Activated CD4-positive, alpha-beta T cell treated with anti-CD3 and anti-CD28 coated beads, Interleukin-2, amount 10 ng/mL, durations not matched to agents 24 days and 14 days (primary cell): ENCODE results near the gene LTBP4. TPM values are rescaled to one million over a fixed set of nuclear protein-coding genes. Genes with fewer than 3 reads are reported as not detected.
"Not testable (repeated sequence)": the region's sequence is repeated elsewhere in the genome, so short reads cannot be mapped to it uniquely, and the experiment has no call there.

ENCODE experiments used
- DNase-seq: peaks from one replicate; pipeline ENCODE4 v3.0.0; 2022
- H3K27ac Mint-ChIP-seq: one replicate; pipeline ENCODE4 v1.8.0; 2022; ENCODE audit warnings: mild to moderate bottlenecking, mixed read lengths
- H3K27me3 Mint-ChIP-seq: one replicate; pipeline ENCODE4 v1.8.0; 2022; ENCODE audit warnings: mixed read lengths
- H3K36me3 Mint-ChIP-seq: one replicate; pipeline ENCODE4 v1.8.0; 2022; ENCODE audit warnings: low read depth, mild to moderate bottlenecking, mixed read lengths
- H3K4me1 Mint-ChIP-seq: one replicate; pipeline ENCODE4 v1.8.0; 2021; ENCODE audit warnings: mixed read lengths
- H3K4me3 Mint-ChIP-seq: one replicate; pipeline ENCODE4 v1.8.0; 2022; ENCODE audit warnings: mild to moderate bottlenecking, moderate library complexity, mixed read lengths
- H3K9me3 Mint-ChIP-seq: one replicate; pipeline ENCODE4 v1.8.0; 2021; ENCODE audit warnings: mixed read lengths
- intact Hi-C: fragments of 100-400 bp; cut with micrococcal nuclease; formaldehyde crosslinking; loops from one replicate; pipeline ENCODE4 v1.15.1; 2023
- total RNA-seq: library from RNA; stranded (reverse); gene quantifications from 2 replicates; pipeline ENCODE4 v1.2.3, GENCODE V29; 2022

LTBP4 gene
- total RNA-seq, 1 donor from 2014 or later: 126 TPM

DNA sequence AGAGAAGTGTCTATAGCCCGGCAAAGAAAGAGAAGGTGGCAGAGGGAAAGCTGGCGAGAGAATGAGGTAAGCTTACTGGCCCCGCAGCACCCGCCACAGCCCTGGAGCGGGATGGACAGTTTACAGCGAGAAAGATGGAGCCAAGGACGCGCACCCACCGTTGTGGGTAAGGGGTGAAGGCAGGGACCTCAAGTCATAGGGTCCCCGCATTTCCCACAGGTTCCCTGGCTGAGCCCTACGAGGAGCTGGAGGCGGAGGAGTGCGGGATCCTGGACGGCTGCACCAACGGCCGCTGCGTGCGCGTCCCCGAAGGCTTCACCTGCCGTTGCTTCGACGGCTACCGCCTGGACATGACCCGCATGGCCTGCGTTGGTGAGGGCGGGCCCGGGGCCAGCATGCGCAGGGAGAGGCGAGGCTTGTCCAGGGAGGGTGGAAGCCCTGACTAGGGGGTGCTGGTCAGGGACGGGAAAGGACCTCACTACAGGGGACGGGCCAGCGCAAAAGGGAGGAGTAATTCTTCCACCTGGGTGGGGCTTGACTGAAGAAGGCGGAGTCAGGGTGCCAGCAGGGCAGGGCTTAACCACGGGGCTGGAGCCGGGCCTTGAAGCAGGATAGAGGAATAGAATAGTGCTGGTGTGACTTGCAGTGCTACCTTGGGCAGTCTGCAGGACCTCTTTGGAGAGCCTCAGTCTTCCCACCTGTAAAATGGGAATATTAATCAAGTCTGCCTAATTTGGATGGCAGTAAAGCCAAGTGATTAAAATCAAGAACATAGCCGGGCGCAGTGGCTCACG is 26.5 kb downstream of the LTBP4 start:
- DNase-seq: no peak
- intact Hi-C loops: no loop called here
- H3K4me3 Mint-ChIP-seq: no peak overlapping the region
- H3K4me1 Mint-ChIP-seq: peaks cover 22% of the 10 kb centered on the region
- peaks cover 41% of the 10 kb centered on the region for H3K36me3 Mint-ChIP-seq
- peak overlapping the region; percentile 60 for H3K27ac Mint-ChIP-seq
- H3K9me3 Mint-ChIP-seq: no peaks in the 10 kb centered on the region
- H3K27me3 Mint-ChIP-seq: no peaks in the 10 kb centered on the region

DNA sequence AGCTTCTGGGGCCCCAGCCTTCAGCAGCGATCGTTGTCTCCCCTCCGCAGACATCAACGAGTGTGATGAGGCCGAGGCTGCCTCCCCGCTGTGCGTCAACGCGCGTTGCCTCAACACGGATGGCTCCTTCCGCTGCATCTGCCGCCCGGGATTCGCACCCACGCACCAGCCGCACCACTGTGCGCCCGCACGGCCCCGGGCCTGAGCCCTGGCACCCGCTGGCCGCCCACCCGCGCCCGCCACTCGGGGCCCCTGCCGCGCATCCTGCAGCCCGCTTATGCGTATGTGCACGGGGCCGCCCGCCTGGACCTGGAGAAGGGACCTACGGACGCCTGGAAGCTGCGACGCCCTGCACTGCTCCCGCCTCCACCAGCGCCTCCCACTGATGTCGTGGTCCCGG is 28.2 kb downstream of the LTBP4 start:
- peaks cover 3% of the 10 kb centered on the region for H3K27me3 Mint-ChIP-seq
- peaks cover 21% of the 10 kb centered on the region for H3K4me1 Mint-ChIP-seq
- no peak for DNase-seq
- no peaks in the 10 kb centered on the region for H3K9me3 Mint-ChIP-seq
- no peak overlapping the region for H3K27ac Mint-ChIP-seq
- intact Hi-C loops: no loop called here
- no peak overlapping the region for H3K4me3 Mint-ChIP-seq
- H3K36me3 Mint-ChIP-seq: peaks cover 29% of the 10 kb centered on the region

DNA sequence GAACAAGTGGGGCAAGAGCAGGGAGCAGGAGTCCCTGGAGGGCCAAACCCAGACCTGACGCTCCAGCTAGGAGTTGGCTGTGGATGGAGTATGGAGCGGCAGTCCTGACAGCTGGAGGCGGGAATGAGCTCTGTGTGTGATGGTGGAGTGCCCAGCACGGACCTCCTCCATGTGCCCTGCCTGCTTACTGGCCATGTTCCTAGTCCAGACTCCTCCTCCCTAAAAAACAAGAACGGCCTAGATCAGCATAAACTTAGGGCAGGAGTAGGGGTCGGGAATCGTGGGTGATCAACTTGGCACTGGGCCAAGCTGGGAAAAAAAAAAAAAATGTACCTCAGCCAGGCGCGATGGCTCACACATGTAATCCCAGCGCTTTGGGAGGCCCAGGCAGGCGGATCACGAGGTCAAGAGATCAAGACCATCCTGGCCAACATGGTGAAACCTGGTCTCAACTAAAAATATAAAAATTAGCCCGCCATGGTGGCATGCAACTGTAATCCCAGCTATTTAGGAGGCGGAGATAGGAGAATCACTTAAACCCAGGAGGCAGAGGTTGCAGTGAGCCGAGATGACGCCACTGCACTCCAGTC is 29.5 kb downstream of the LTBP4 start:
- DNase-seq: no peak
- H3K4me1 Mint-ChIP-seq: peaks cover 18% of the 10 kb centered on the region
- H3K9me3 Mint-ChIP-seq: no peaks in the 10 kb centered on the region
- no peak overlapping the region for H3K27ac Mint-ChIP-seq
- intact Hi-C loops: no loop called here
- H3K27me3 Mint-ChIP-seq: peaks cover 11% of the 10 kb centered on the region
- H3K36me3 Mint-ChIP-seq: peaks cover 20% of the 10 kb centered on the region
- no peak overlapping the region for H3K4me3 Mint-ChIP-seq

GRCh38 chr19:40632311-40633036 is 31.3 kb downstream of the LTBP4 start:
- Mint-ChIP-seq H3K27me3 (peaks cover 12% of the 10 kb centered on the region), H3K4me3 (no peak overlapping the region), H3K9me3 (no peaks in the 10 kb centered on the region), H3K27ac (no peak overlapping the region), H3K4me1 (peaks cover 11% of the 10 kb centered on the region), H3K36me3 (peaks cover 9% of the 10 kb centered on the region)
- no peak for DNase-seq
- intact Hi-C loops: no loop called here

DNA sequence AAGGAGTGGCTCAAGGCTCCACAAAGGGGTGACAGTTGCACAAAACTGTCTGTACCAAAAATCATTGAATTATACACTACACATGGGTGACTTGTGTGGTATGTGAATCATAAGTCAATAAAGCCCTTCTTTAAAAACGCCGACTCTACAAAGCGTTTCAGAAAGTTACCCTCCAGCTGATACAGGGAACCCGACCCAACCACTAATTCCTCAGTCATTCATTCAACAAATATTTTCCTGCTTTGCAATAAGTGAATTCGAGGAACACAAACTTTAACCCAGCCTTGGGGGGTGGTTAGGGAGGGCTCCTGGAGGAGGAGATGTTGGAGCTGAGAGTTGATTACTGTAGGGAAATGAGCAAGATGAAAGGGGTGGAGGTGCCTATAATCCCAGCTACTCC is 32.0 kb downstream of the LTBP4 start:
- peaks cover 9% of the 10 kb centered on the region for H3K36me3 Mint-ChIP-seq
- intact Hi-C loops: no loop called here
- peaks cover 11% of the 10 kb centered on the region for H3K4me1 Mint-ChIP-seq

GRCh38 chr19:40638327-40638726 is 37.2 kb downstream of the LTBP4 start:
- Mint-ChIP-seq H3K36me3 (no peaks in the 10 kb centered on the region), H3K27me3 (peaks cover 12% of the 10 kb centered on the region)

More for the DNA sequence above, 32.0 kb downstream of the LTBP4 start:
- H3K27ac Mint-ChIP-seq: no peak overlapping the region
- no peaks in the 10 kb centered on the region for H3K9me3 Mint-ChIP-seq
- DNase-seq: no peak
- H3K27me3 Mint-ChIP-seq: peaks cover 12% of the 10 kb centered on the region
- no peak overlapping the region for H3K4me3 Mint-ChIP-seq

DNA sequence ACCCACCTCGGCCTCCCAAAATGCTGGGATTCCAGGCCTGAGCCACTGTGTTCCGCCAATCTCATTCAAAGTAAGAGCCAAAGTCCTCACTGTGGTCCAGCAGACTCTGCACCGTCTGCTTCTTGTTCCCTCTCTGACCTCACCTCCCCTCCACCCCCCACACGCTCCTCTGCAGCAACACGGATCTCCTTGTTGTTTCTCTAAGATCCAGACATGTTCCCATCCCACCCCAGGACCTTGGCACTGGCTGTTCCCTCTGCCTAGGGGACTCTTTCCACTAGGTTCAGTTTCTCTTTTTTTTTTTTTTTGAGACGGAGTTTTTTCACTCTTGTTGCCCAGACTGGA is 38.4 kb downstream of the LTBP4 start:
- Mint-ChIP-seq H3K4me3 (no peak overlapping the region), H3K27me3 (peaks cover 8% of the 10 kb centered on the region), H3K27ac (no peak overlapping the region), H3K36me3 (no peaks in the 10 kb centered on the region), H3K4me1 (peaks cover 4% of the 10 kb centered on the region), H3K9me3 (no peaks in the 10 kb centered on the region)
- intact Hi-C loops: no loop called here
- no peak for DNase-seq

More at GRCh38 chr19:40638327-40638726, 37.2 kb downstream of the LTBP4 start:
- Mint-ChIP-seq H3K4me1 (peaks cover 7% of the 10 kb centered on the region), H3K4me3 (no peak overlapping the region), H3K9me3 (no peaks in the 10 kb centered on the region), H3K27ac (no peak overlapping the region)
- no peak for DNase-seq
- intact Hi-C loops: no loop called here

DNA sequence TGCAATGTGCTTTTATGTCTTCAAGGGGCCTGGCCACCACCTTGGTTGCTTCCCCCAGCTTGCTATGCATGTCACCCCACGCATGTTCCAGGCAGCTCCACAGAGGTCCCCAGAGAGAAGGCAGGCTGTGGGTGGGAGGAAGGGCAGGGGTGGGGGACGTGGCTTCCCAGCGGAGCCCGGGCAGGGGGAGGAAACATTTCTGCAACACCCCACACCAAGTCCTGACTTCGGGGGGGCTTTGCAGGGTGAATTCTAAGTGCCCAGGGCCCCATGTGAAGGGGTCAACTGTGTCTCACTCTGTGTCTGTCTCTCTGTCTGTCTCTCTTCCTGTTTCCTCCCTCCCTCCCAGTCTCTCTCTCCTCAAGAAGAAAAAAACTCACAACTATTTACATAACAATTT is 39.6 kb downstream of the LTBP4 start:
- H3K4me1 Mint-ChIP-seq: peaks cover 3% of the 10 kb centered on the region
- H3K9me3 Mint-ChIP-seq: no peaks in the 10 kb centered on the region
- DNase-seq: no peak
- H3K27ac Mint-ChIP-seq: no peak overlapping the region
- H3K4me3 Mint-ChIP-seq: no peak overlapping the region
- intact Hi-C loops: no loop called here
- peaks cover 1% of the 10 kb centered on the region for H3K27me3 Mint-ChIP-seq
- H3K36me3 Mint-ChIP-seq: no peaks in the 10 kb centered on the region

DNA sequence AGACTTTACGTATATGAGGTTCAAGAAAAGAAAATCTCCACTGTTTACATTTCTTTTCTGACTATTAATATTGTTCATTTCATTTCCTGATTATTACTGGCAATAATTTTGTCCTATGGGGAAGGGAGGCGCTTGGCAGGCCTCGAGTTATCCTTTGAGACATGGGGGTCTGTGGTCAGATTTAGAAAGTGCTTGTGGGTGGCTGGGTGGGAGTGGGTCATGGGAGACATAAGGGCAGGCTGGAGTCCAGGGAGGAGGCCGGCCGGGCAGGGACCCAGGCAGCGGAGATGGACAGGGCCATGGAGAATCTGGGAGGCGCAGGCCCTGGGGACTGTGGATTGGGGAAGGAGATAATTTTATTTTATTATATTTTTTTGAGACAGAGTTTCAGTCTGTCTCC is 40.1 kb downstream of the LTBP4 start:
- H3K9me3 Mint-ChIP-seq: no peaks in the 10 kb centered on the region
- no peak overlapping the region for H3K27ac Mint-ChIP-seq
- H3K36me3 Mint-ChIP-seq: no peaks in the 10 kb centered on the region
- DNase-seq: no peak
- H3K27me3 Mint-ChIP-seq: peaks cover 2% of the 10 kb centered on the region
- peaks cover 4% of the 10 kb centered on the region for H3K4me1 Mint-ChIP-seq
- intact Hi-C loops: no loop called here
- no peak overlapping the region for H3K4me3 Mint-ChIP-seq

- Mint-ChIP-seq H3K27ac (no peak overlapping the region), H3K27me3 (peaks cover 6% of the 10 kb centered on the region), H3K9me3 (no peaks in the 10 kb centered on the region), H3K36me3 (no peaks in the 10 kb centered on the region), H3K4me1 (peaks cover 6% of the 10 kb centered on the region), H3K4me3 (no peak overlapping the region)
- DNase-seq: no peak
- intact Hi-C loops: no loop called here
These were observed 41.0 kb downstream of the LTBP4 start for GRCh38 chr19:40642051-40642706.

- Mint-ChIP-seq H3K27ac (no peak overlapping the region), H3K4me3 (no peak overlapping the region), H3K36me3 (no peaks in the 10 kb centered on the region), H3K9me3 (no peaks in the 10 kb centered on the region), H3K27me3 (peaks cover 6% of the 10 kb centered on the region), H3K4me1 (peaks cover 6% of the 10 kb centered on the region)
- intact Hi-C loops: no loop called here
- no peak for DNase-seq
These were observed 41.7 kb downstream of the LTBP4 start for GRCh38 chr19:40642757-40643305.

DNA sequence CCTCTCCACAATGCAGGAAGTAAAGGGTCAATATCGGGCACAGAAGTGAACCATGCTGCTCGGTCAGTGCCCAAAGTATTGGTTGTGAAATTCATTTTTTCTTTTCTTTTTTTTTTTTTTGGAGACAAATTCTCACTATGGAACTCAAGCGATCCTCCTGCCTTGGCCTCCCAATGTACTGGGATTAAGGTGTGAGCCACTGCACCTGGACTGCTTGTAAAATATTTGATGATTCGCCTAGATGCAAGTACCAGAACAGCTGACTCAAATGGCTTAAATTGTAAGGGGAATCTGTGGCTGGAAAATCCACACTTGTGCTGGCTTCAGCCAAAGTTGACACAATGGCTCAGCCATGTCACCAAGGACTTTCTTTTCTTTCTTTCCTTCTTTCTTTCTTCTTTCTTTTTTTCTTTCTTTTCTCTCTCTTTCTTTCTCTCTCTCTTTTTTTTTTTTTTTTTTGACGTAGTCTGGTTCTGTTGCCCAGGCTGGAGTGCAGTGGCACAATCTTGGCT is 45.6 kb downstream of the LTBP4 start:
- peaks cover 8% of the 10 kb centered on the region for H3K27me3 Mint-ChIP-seq
- H3K4me3 Mint-ChIP-seq: no peak overlapping the region
- H3K9me3 Mint-ChIP-seq: no peaks in the 10 kb centered on the region
- DNase-seq: no peak
- intact Hi-C loops: no loop called here
- H3K27ac Mint-ChIP-seq: no peak overlapping the region
- H3K4me1 Mint-ChIP-seq: peaks cover 6% of the 10 kb centered on the region
- no peaks in the 10 kb centered on the region for H3K36me3 Mint-ChIP-seq

DNA sequence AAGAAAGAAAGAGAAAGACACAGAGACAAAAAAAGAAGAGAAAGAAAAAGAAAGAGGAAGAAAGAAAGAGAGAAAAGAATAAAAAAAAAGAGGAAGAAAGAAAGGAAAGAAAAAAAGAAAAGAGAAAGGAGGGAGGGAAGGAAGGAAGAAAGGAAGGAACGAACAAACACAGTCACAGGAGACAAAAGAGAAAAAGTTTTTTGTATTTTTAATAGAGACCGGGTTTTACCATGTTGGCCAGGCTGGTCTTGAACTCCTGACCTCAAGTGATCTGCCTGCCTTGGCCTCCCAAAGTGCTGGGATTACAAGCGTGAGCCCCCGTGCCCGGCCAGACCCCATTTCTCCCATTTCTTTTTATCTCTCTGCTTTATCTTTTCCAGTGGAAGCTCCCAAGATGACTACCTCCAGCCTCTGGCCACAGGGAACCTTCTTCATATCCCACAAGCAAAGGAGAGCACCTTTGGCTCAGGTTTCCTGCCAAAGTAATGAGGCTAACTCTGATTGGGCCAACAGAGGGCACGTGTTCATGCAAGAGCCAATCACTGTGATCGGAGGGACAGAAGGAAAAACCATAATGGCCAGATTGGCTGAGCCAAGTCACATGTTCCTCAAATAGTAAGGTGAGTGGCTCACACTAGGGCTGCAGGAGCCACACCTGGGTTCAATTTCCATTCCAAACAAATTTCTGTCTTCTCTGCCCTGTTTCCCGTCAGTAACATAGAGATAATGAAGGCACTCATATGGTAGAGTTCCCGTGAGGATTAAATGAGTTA is 48.9 kb downstream of the LTBP4 start:
- H3K27ac Mint-ChIP-seq, intact Hi-C loops, H3K27me3 Mint-ChIP-seq, H3K4me1 Mint-ChIP-seq, H3K36me3 Mint-ChIP-seq, H3K4me3 Mint-ChIP-seq, DNase-seq, H3K9me3 Mint-ChIP-seq: not testable (repeated sequence)
